A549 (cell line): Measurements from ENCODE around the gene EIF3M. TPM values are rescaled to one million over a fixed set of nuclear protein-coding genes. Genes with fewer than 3 reads are reported as not detected.
"Not testable (repeated sequence)": the region's sequence is repeated elsewhere in the genome, so short reads cannot be mapped to it uniquely, and the experiment has no call there.

Experiments used
- ATAC-seq, 2 experiments: fragments of 200-7000 bp in 1 of 2; fragments of >200 bp in 1 of 2; cut with Nextera tagmentation in 1 of 2; cut with Tn5 transposase in 1 of 2; 3 replicates each; pipeline versions ENCODE4 v1.8.0 to v1.9.1; 2018 to 2020; ENCODE audit warnings: mild to moderate bottlenecking in 1 of 2, moderate library complexity in 1 of 2
- CTCF ChIA-PET: fragments of 300-600 bp; sonication (Branson Sonifier 250); formaldehyde crosslinking; extraction: SDS; loops from one replicate; lab custom pipeline; 2021; ENCODE audit warnings: antibody characterized with exemption, inconsistent platforms; lab: Yijun Ruan, JAX
- POLR2A ChIA-PET: fragments of 350-600 bp; formaldehyde crosslinking; extraction: SDS; loops from one replicate; lab custom pipeline; 2021; ENCODE audit warnings: antibody characterized with exemption, inconsistent platforms; lab: Yijun Ruan, JAX
- DNase-seq, 2 experiments: peaks; one replicate each; pipeline versions ENCODE4 v3.0.0 to v3.0.0-alpha.2; 2011 to 2016; ENCODE audit warnings: low read depth in 1 of 2, low spot score in 1 of 2
- FAIRE-seq: peaks from 2 replicates; lab custom pipeline; 2011; peaks lifted over from hg19 to GRCh38; lab: Jason Lieb, UNC
- H3K27ac ChIP-seq, 2 experiments: fragments of >200 bp; sonication (Bioruptor Twin); formaldehyde crosslinking; 3 replicates each; pipeline ENCODE4 v1.5.1; 2016 to 2017
- H3K4me1 ChIP-seq: fragments of >200 bp; sonication (Bioruptor Twin); formaldehyde crosslinking; 3 replicates; pipeline ENCODE4 v1.6.1; 2016
- H3K4me2 ChIP-seq: fragments of >200 bp; sonication (Bioruptor Twin); formaldehyde crosslinking; 3 replicates; pipeline ENCODE4 v1.6.1; 2016
- H3K4me3 ChIP-seq: fragments of >200 bp; sonication (Bioruptor Twin); formaldehyde crosslinking; 3 replicates; pipeline ENCODE4 v1.5.1; 2016
- H3K9me3 ChIP-seq: fragments of >200 bp; sonication (Bioruptor Twin); formaldehyde crosslinking; 3 replicates; pipeline ENCODE4 v1.6.1; 2016
- CBX8 ChIP-seq: fragments of 200-600 bp; sonication (generic); IDR thresholded peaks from 2 replicates; pipeline ENCODE4 v1.6.1; 2016
- CTCF ChIP-seq: fragments of >200 bp; sonication (Bioruptor Twin); formaldehyde crosslinking; IDR thresholded peaks from 3 replicates; pipeline ENCODE4 v1.5.1; 2016
- EHMT2 ChIP-seq: fragments of 200-600 bp; sonication (generic); IDR thresholded peaks from 2 replicates; pipeline ENCODE4 v1.6.1; 2016; ENCODE audit warnings: antibody characterized with exemption, low read depth, mild to moderate bottlenecking, moderate library complexity
- EP300 ChIP-seq, 2 experiments: fragments of >200 bp; sonication (Bioruptor Twin); formaldehyde crosslinking; IDR thresholded peaks; 2 replicates in 1 of 2; 3 replicates in 1 of 2; pipeline ENCODE4 v1.6.1; 2016 to 2017
- ESRRA ChIP-seq: fragments of 150-350 bp; IDR thresholded peaks from 2 replicates; pipeline ENCODE4 v1.6.1; 2014; ENCODE audit warnings: mild to moderate bottlenecking, low read length, borderline replicate concordance
- FOSL2 ChIP-seq, 2 experiments: fragments of 450-650 bp in 1 of 2; fragments of >200 bp in 1 of 2; sonication (Bioruptor Twin) in 1 of 2; formaldehyde crosslinking; IDR thresholded peaks; 2 replicates each; pipeline versions ENCODE4 v1.5.0 to v1.6.1; 2016 to 2020; ENCODE audit warnings: mild to moderate bottlenecking in 1 of 2, moderate library complexity in 1 of 2
- HOXA7 ChIP-seq: fragments of 250-450 bp; sonication (Bioruptor Pico); IDR thresholded peaks from 2 replicates; pipeline ENCODE4 v1.5.0; 2020; ENCODE audit warnings: mild to moderate bottlenecking, moderate library complexity
- JUNB ChIP-seq: fragments of >200 bp; sonication (Bioruptor Twin); formaldehyde crosslinking; IDR thresholded peaks from 2 replicates; pipeline ENCODE4 v1.6.1; 2016
- MAFK ChIP-seq: fragments of 450-650 bp; IDR thresholded peaks from 2 replicates; pipeline ENCODE4 v1.6.1; 2014; ENCODE audit not compliant: partially characterized antibody
- MYC ChIP-seq: IDR thresholded peaks from 2 replicates; pipeline ENCODE4 v1.6.1; 2012; ENCODE audit warnings: mild to moderate bottlenecking, inconsistent platforms, low read length, improper control_type of control experiment, borderline replicate concordance
- NFE2L2 ChIP-seq: fragments of 150-350 bp; conservative IDR thresholded peaks from 2 replicates; pipeline ENCODE4 v1.6.1; 2014; ENCODE audit warnings: low read length
- NPAS2 ChIP-seq: fragments of 250-450 bp; sonication (Bioruptor Pico); IDR thresholded peaks from 2 replicates; pipeline ENCODE4 v1.8.0; 2022; ENCODE audit warnings: mild to moderate bottlenecking, moderate library complexity, borderline replicate concordance
- NR3C1 ChIP-seq: fragments of >200 bp; sonication (Bioruptor Twin); formaldehyde crosslinking; IDR thresholded peaks from 3 replicates; pipeline ENCODE4 v1.6.1; 2017
- PBX3 ChIP-seq: IDR thresholded peaks from 2 replicates; pipeline ENCODE4 v1.6.1; 2012
- POLR2A ChIP-seq: IDR thresholded peaks from 2 replicates; pipeline ENCODE4 v1.6.1; 2012; ENCODE audit warnings: mild to moderate bottlenecking, low read length
- RARB ChIP-seq: fragments of 250-450 bp; sonication (Bioruptor Pico); IDR thresholded peaks from 2 replicates; pipeline ENCODE4 v1.8.0; 2021; ENCODE audit warnings: mild to moderate bottlenecking, moderate library complexity
- RFX5 ChIP-seq: fragments of 450-650 bp; IDR thresholded peaks from 2 replicates; pipeline ENCODE4 v1.7.1; 2014; ENCODE audit warnings: antibody characterized with exemption, mild to moderate bottlenecking, moderate library complexity
- RNF2 ChIP-seq: fragments of 200-600 bp; sonication (generic); IDR thresholded peaks from 2 replicates; pipeline ENCODE4 v1.6.1; 2016; ENCODE audit warnings: low read depth, mild to moderate bottlenecking, antibody characterized with exemption, moderate library complexity, borderline replicate concordance
- SMC3 ChIP-seq: fragments of >200 bp; sonication (Bioruptor Twin); formaldehyde crosslinking; IDR thresholded peaks from 3 replicates; pipeline ENCODE4 v1.6.1; 2018; ENCODE audit warnings: inconsistent platforms
- SREBF2 ChIP-seq: fragments of 450-650 bp; IDR thresholded peaks from 2 replicates; pipeline ENCODE4 v1.6.1; 2014; ENCODE audit warnings: mild to moderate bottlenecking, moderate library complexity
- USF2 ChIP-seq: fragments of 450-650 bp; IDR thresholded peaks from 2 replicates; pipeline ENCODE4 v1.6.1; 2014; ENCODE audit warnings: antibody characterized with exemption
- ZSCAN20 ChIP-seq: fragments of 250-450 bp; sonication (Bioruptor Pico); IDR thresholded peaks from 2 replicates; pipeline ENCODE4 v1.8.0; 2022; ENCODE audit warnings: mild to moderate bottlenecking, moderate library complexity
- WGBS: methylation state at CpG from one replicate; pipeline ENCODE4 v1.1.6; 2017; ENCODE audit errors: missing lambda C conversion rate; 5-methylcytosine and 5-hydroxymethylcytosine counted together
- polyA plus RNA-seq, 4 experiments: library from polyadenylated mRNA; depleted of rRNA in 3 of 4; stranded (reverse); fragments of >200 nt; fragmentation: RNase III in 1 of 4; extraction: RNeasy Plus Mini Kit Qiagen cat#74134 plus additional on column Dnase treatment in 1 of 4; gene quantifications; 2 replicates in 3 of 4; 3 replicates in 1 of 4; pipeline ENCODE4 v1.2.3, GENCODE V29; 2011 to 2017

EIF3M gene
- polyA plus RNA-seq, 2 of the 4 experiments (the other 2 are of a cell fraction) = 436 to 890 TPM

GRCh38 chr11:32584921-32585320, 1.3 kb downstream of the EIF3M start:
- ATAC-seq (no peak), DNase-seq (no peak), FAIRE-seq (no peak)
- H3K4me2 ChIP-seq = peak overlapping the region; percentile 97
- peak overlapping the region; percentile 89 for H3K4me3 ChIP-seq
- ChIA-PET CTCF (no interaction called here), POLR2A (no interaction called here)
- WGBS = 5% methylated on average over 7 of the region's 7 CpGs
- H3K27ac ChIP-seq = peak overlapping the region; percentile 92 to 99
- H3K4me1 ChIP-seq = peaks cover 39% of the 10 kb centered on the region
- H3K9me3 ChIP-seq = no peaks in the 10 kb centered on the region
- TF ChIP-seq NPAS2 (CRISPR knock-in tag) (no peak), SMC3 (no peak), EP300 (IDR thresholded peaks at IDR 0.05) (no peak), CTCF (no peak), ZSCAN20 (CRISPR knock-in tag) (no peak), RFX5 (no peak), NR3C1 (no peak), SREBF2 (no peak), ESRRA (no peak), HOXA7 (CRISPR knock-in tag) (no peak), USF2 (no peak), PBX3 (no peak), POLR2A (no peak), NFE2L2 (no peak)

GRCh38 chr11:32586576-32587190, 3.1 kb downstream of the EIF3M start:
- ChIA-PET POLR2A (no interaction called here), CTCF (interaction anchor here (1.0 kb wide), 1 partner anchor 9 kb away, joined by 3 read pairs; no protein-coding TSS in a partner anchor)
- Histone ChIP-seq H3K4me2 (peak overlapping the region; percentile 97), H3K27ac (no peak overlapping the region), H3K9me3 (no peaks in the 10 kb centered on the region), H3K4me1 (peaks cover 27% of the 10 kb centered on the region), H3K4me3 (no peak overlapping the region)
- DNase-seq = peak; percentile 55 to 66
- TF ChIP-seq SMC3 (0 out of 3 replicates have a peak, but pooled peaks have one; percentile 20), CTCF (peak; percentile 26; the same call in 1 of the 3 replicates), MAFK (peak; percentile 47), RARB (CRISPR knock-in tag) (0 out of 2 replicates have a peak, but pooled peaks have one; percentile 23), EHMT2 (no peak)
- peak; percentile 48; a peak in 3 of 6 replicates for ATAC-seq
- FAIRE-seq = no peak
- WGBS = 66% methylated on average over 4 of the region's 4 CpGs

- no peak for DNase-seq
- ChIA-PET CTCF (interaction anchor here (1.3 kb wide), 1 partner anchor 257 kb away, joined by 3 read pairs; no protein-coding TSS in a partner anchor), POLR2A (interaction anchor here (1.1 kb wide), 1 partner anchor 11 kb away, joined by 3 read pairs; the partner anchor contains the start of gene EIF3M)
- H3K9me3 ChIP-seq = no peaks in the 10 kb centered on the region
- no peak overlapping the region for H3K27ac ChIP-seq
- H3K4me1 ChIP-seq = no peaks in the 10 kb centered on the region
- no peak for FAIRE-seq
- no peak overlapping the region for H3K4me3 ChIP-seq
- no peak for ATAC-seq
- H3K4me2 ChIP-seq = no peak overlapping the region
- TF ChIP-seq MAFK = no peak
- no peak for TF ChIP-seq CBX8
- no peak for TF ChIP-seq POLR2A
- TF ChIP-seq JUNB = no peak
- TF ChIP-seq MYC = no peak
- no peak for TF ChIP-seq RNF2
- no peak for TF ChIP-seq FOSL2 (IDR thresholded peaks at IDR 0.05)
- no peak for TF ChIP-seq FOSL2 (CRISPR knock-in tag; IDR thresholded peaks at IDR 0.05)
Observed at GRCh38 chr11:32594272-32594671, 10.6 kb downstream of the EIF3M start.

GRCh38 chr11:32596114-32596513, 12.5 kb downstream of the EIF3M start:
- DNase-seq, CTCF ChIA-PET, H3K4me1 ChIP-seq, POLR2A ChIA-PET, H3K27ac ChIP-seq, H3K4me2 ChIP-seq, ATAC-seq, H3K4me3 ChIP-seq, H3K9me3 ChIP-seq, FAIRE-seq: not testable (repeated sequence)
- 94% methylated on average over 14 of the region's 14 CpGs for WGBS
